ENCODE measurements around the gene CHRM5. TPM values are rescaled to one million over a fixed set of nuclear protein-coding genes. Genes with fewer than 3 reads are reported as not detected.

Gene CHRM5
- total and polyA plus RNA-seq, 2 of the 8 experiments (the other 6 are each of a cell fraction or from before 2014, with no cell fraction given) = not detected

DNA sequence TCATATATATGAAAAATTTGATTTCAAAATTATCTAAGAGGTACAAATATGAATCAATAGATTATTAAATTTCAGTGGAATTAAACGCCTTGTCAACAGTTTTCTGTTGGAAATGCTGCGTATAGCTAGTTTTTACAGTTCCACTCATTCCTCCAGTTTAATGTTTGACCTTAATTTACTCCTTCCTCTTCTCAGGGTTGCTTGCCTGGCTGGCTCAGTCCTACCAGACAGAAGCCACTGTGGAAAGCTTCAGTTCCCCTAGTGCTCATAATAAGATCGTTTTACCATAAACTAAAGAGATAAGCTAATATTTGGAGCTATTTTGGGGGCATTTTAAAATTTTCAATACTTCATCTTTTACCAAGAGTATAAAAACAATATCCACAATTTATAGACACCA lies 110.6 kb downstream of the CHRM5 start:
- H3K27ac ChIP-seq (ENCODE audit: low read depth, low read length) = no peak overlapping the region
- no peak overlapping the region for H2AFZ ChIP-seq (ENCODE audit: low read length)
- POLR2A ChIA-PET (ENCODE audit: partially characterized antibody) = interaction anchor here (0.6 kb wide), 1 partner anchor 22 kb away, joined by 3 read pairs; no protein-coding TSS in a partner anchor
- H3K79me1 ChIP-seq (ENCODE audit: low read depth, low read length) = no peaks in the 10 kb centered on the region
- no peak overlapping the region for H3K18ac ChIP-seq (ENCODE audit: extremely low read depth, low read length)
- no peak overlapping the region for H4K91ac ChIP-seq (replicated peaks; ENCODE audit: insufficient read length, low read length)
- H4K20me1 ChIP-seq (replicated peaks in 1 of 2; ENCODE audit: control insufficient read depth in 1 of 2, insufficient read depth in 2 of 2, low read length in 2 of 2) = no peaks in the 10 kb centered on the region
- no peak overlapping the region for H4K5ac ChIP-seq (ENCODE audit: insufficient read length, low read depth, low read length)
- no peak overlapping the region for H3K14ac ChIP-seq (ENCODE audit: insufficient read length)
- DNase-seq (ENCODE audit: low read depth in 1 of 2, low spot score in 2 of 2) (no peak), FAIRE-seq (no peak)
- H3K4me1 ChIP-seq (replicated peaks in 1 of 4; ENCODE audit: control insufficient read depth in 3 of 4, insufficient read depth in 4 of 4, low read length in 3 of 4) = no peaks in the 10 kb centered on the region
- no peaks in the 10 kb centered on the region for H3K9me3 ChIP-seq (ENCODE audit: insufficient read depth in 2 of 2, low read depth in 1 of 2, low read length in 1 of 2)
- H2BK12ac ChIP-seq (ENCODE audit: low read depth, low read length) = no peak overlapping the region
- H2BK120ac ChIP-seq (replicated peaks; ENCODE audit: low read depth, low read length) = no peak overlapping the region
- WGBS, 2 experiments (ENCODE audit: extremely low coverage in 1 of 2, insufficient coverage in 1 of 2, insufficient read length in 1 of 2, insufficient replicate concordance in 2 of 2, low coverage in 1 of 2, low lambda C conversion rate in 2 of 2, missing lambda C conversion rate in 1 of 2) = 91% methylated on average over 3 of the region's 3 CpGs; no CpG with 5 or more reads in 1 of the 2 experiments
- no peak overlapping the region for H3K23ac ChIP-seq (ENCODE audit: insufficient read length)
- H3K79me2 ChIP-seq (ENCODE audit: control insufficient read depth in 1 of 2, insufficient read depth in 2 of 2, low read length in 2 of 2) = no peaks in the 10 kb centered on the region
- H3K9ac ChIP-seq (replicated peaks in 1 of 4; ENCODE audit: extremely low read depth in 1 of 4, low read depth in 3 of 4, low read length in 3 of 4) = no peak overlapping the region
- H2BK5ac ChIP-seq (ENCODE audit: low read depth, low read length) = no peak overlapping the region
- no peak overlapping the region for H3K4me2 ChIP-seq (ENCODE audit: insufficient read depth in 1 of 2, low read depth in 2 of 2, low read length in 2 of 2)
- H2BK20ac ChIP-seq (ENCODE audit: low read length) = no peak overlapping the region
- H2AK5ac ChIP-seq (ENCODE audit: low read depth, low read length) = no peak overlapping the region
- H2BK15ac ChIP-seq (ENCODE audit: low read length) = no peak overlapping the region
- no peak overlapping the region for H3K56ac ChIP-seq (replicated peaks; ENCODE audit: insufficient read length, low read depth, low read length)
- no peaks in the 10 kb centered on the region for H3K23me2 ChIP-seq (ENCODE audit: low read depth, low read length)
- H3K4me3 ChIP-seq (ENCODE audit: extremely low read depth in 1 of 4, insufficient read depth in 2 of 4, low read depth in 3 of 4, low read length in 4 of 4) = no peak overlapping the region
- H3K36me3 ChIP-seq (ENCODE audit: control insufficient read depth in 2 of 4, insufficient read depth in 4 of 4, low read length in 3 of 4) = peaks cover 0 to 5% (median under 1%) of the 10 kb centered on the region in 4 experiments; a peak in 3 of 8 replicates
- H3K4ac ChIP-seq (replicated peaks; ENCODE audit: insufficient read length, low read depth, low read length) = no peak overlapping the region
- CTCF ChIA-PET (ENCODE audit: partially characterized antibody) = interaction anchor here (1.2 to 2.1 kb wide), 2 partner anchors 30 to 162 kb away, joined by 4 to 6 read pairs; no protein-coding TSS in a partner anchor
- H3K27me3 ChIP-seq (replicated peaks in 1 of 4; ENCODE audit: control insufficient read depth in 3 of 4, extremely low read depth in 1 of 4, insufficient read depth in 3 of 4, low read length in 3 of 4) = no peaks in the 10 kb centered on the region
- no peak overlapping the region for H4K8ac ChIP-seq (ENCODE audit: extremely low read depth, insufficient read depth, low read length)
